Mucosa of descending colon (tissue), 3 donors: ENCODE measurements around the gene CPLX4. TPM values are rescaled to one million over a fixed set of nuclear protein-coding genes. Genes with fewer than 3 reads are reported as not detected.

ENCODE experiments used
- ATAC-seq: fragments of 200-7000 bp; cut with Tn5 transposase; one replicate; pipeline ENCODE4 v1.9.1; 2020; ENCODE audit warnings: mild to moderate bottlenecking, moderate library complexity
- DNase-seq, 3 donors: peaks; one replicate each; pipeline ENCODE4 v3.0.0-alpha.2; 2020
- H3K36me3 ChIP-seq: fragments of 200-600 bp; one replicate; pipeline ENCODE4 v1.8.0; 2021; ENCODE audit warnings: low read depth, mild to moderate bottlenecking
- H3K4me1 ChIP-seq: fragments of 200-600 bp; one replicate; pipeline ENCODE4 v1.8.0; 2021; ENCODE audit warnings: low read depth, mild to moderate bottlenecking
- H3K4me3 ChIP-seq: fragments of 200-600 bp; one replicate; pipeline ENCODE4 v1.8.0; 2021; ENCODE audit warnings: mild to moderate bottlenecking
- H3K9me3 ChIP-seq: fragments of 200-600 bp; one replicate; pipeline ENCODE4 v1.8.0; 2021; ENCODE audit warnings: mild to moderate bottlenecking
- intact Hi-C, 2 donors: fragments of 100-400 bp; cut with DNase I in 1 of 2; cut with micrococcal nuclease in 1 of 2; formaldehyde crosslinking; loops; one replicate each; pipeline versions ENCODE4 v1.11.0 to v1.11.1; 2022; cut with DNase I, micrococcal nuclease
- total RNA-seq, 3 donors: library from RNA; stranded (reverse); fragmentation: NEBNext Ultra II Directional in 2 of 3; extraction: Animal tissue kit (Norgen Biotek cat#: 25700) in 2 of 3; gene quantifications; one replicate each; pipeline versions ENCODE4 v1.2.1 to v1.2.4, GENCODE V29; 2021 to 2023
- TF ChIP-seq, protein P1 (sequence below): fragments of 200-600 bp; IDR thresholded peaks from one replicate; pipeline ENCODE4 v1.8.0; 2022; ENCODE audit warnings: antibody characterized with exemption, mild to moderate bottlenecking
- donor health status: DM: no; HTN: no; CAD: no; lungs with moderate emphysema.
- donor health status: DM: no; HTN: no; CAD: no.
- donor health status: DM: no; HTN: yes; CAD: no.

The CPLX4 gene
- total RNA-seq, 3 donors from 2014 or later, result not detected

DNA sequence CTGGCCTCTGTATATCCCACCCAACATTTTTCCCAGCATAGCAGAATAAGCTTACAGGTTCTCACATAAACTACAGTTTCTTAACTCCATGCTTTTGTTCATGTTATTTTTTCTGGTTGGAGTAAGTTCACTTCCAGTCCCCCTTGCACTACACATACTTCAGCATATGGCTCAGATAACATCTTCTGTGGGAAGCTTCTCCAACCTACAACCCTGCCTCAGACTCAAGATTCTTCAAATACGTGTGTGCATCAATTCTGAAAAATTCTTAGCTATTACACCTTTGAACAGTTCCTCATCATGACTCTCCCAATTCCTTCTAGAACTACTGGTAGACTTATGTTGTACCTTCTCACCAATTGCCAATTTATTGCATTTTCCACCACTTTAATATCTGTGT lies 7.5 kb upstream of the CPLX4 start:
- Histone ChIP-seq H3K9me3 (no peaks in the 10 kb centered on the region), H3K36me3 (no peaks in the 10 kb centered on the region), H3K4me3 (no peak overlapping the region), H3K4me1 (no peaks in the 10 kb centered on the region)
- no peak for ATAC-seq
- no peak for DNase-seq
- intact Hi-C loops, result no loop called here
- TF ChIP-seq, protein P1, sequence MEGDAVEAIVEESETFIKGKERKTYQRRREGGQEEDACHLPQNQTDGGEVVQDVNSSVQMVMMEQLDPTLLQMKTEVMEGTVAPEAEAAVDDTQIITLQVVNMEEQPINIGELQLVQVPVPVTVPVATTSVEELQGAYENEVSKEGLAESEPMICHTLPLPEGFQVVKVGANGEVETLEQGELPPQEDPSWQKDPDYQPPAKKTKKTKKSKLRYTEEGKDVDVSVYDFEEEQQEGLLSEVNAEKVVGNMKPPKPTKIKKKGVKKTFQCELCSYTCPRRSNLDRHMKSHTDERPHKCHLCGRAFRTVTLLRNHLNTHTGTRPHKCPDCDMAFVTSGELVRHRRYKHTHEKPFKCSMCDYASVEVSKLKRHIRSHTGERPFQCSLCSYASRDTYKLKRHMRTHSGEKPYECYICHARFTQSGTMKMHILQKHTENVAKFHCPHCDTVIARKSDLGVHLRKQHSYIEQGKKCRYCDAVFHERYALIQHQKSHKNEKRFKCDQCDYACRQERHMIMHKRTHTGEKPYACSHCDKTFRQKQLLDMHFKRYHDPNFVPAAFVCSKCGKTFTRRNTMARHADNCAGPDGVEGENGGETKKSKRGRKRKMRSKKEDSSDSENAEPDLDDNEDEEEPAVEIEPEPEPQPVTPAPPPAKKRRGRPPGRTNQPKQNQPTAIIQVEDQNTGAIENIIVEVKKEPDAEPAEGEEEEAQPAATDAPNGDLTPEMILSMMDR, result no peak

- DNase-seq, result no peak
- H3K36me3 ChIP-seq, result no peaks in the 10 kb centered on the region
- no peaks in the 10 kb centered on the region for H3K9me3 ChIP-seq
- no peak overlapping the region for H3K4me3 ChIP-seq
- no peak for ATAC-seq
- no peaks in the 10 kb centered on the region for H3K4me1 ChIP-seq
- TF ChIP-seq, protein P1, result no peak
- intact Hi-C loops, result no loop called here
Measured at GRCh38 chr18:59324623-59324971, 6.1 kb upstream of the CPLX4 start.

DNA sequence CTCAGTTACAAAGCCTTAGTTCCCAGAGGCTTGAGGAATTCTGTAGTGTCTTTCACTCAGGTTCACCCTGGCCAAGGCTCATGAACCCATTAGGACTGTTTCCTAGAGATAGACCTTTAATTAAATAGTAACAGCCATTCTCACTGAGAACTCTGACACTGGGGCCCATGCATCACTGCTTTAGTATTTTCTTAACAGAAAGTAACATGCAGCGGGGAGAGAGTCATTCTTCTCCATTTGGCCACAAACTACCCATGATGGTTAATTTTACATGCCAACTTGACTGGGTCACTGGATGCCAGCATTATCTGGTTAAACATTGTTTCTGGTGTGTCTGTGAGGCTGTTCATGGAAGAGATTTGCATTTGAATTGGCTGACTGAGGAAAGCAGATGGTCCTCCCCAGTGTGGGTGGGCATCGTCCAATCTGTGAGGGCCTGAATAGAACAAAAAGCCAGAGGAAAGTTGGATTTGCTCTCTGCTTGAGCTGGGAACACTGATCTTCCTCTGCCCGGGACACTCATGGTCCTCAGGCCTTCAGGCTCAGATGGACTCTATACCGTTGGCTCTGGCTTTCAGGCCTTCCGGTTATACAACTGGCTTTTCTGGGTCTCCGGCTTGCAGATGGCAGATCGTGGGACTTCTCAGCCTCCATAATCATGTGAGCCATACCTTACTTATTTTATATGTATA lies 5.6 kb upstream of the CPLX4 start:
- Histone ChIP-seq H3K9me3 (no peaks in the 10 kb centered on the region), H3K4me1 (no peaks in the 10 kb centered on the region), H3K36me3 (no peaks in the 10 kb centered on the region), H3K4me3 (no peak overlapping the region)
- intact Hi-C loops, result no loop called here
- TF ChIP-seq, protein P1, result no peak
- ATAC-seq, result no peak
- no peak for DNase-seq

- Histone ChIP-seq H3K4me3 (no peak overlapping the region), H3K9me3 (no peaks in the 10 kb centered on the region), H3K4me1 (no peaks in the 10 kb centered on the region), H3K36me3 (no peaks in the 10 kb centered on the region)
- TF ChIP-seq, protein P1, result no peak
- no peak for DNase-seq
- intact Hi-C loops, result no loop called here
- ATAC-seq, result no peak
Measured at GRCh38 chr18:59311631-59312030, 6.8 kb downstream of the CPLX4 start.

- TF ChIP-seq, protein P1, result no peak
- no peaks in the 10 kb centered on the region for H3K36me3 ChIP-seq
- intact Hi-C loops, result loop anchor here in 1 of 2 donors (5.0 kb wide), 1 partner anchor 93 kb away; no protein-coding TSS in a partner anchor
- no peak overlapping the region for H3K4me3 ChIP-seq
- no peaks in the 10 kb centered on the region for H3K4me1 ChIP-seq
- no peak for DNase-seq
- H3K9me3 ChIP-seq, result no peaks in the 10 kb centered on the region
- ATAC-seq, result no peak
Measured at GRCh38 chr18:59308938-59309260, 9.6 kb downstream of the CPLX4 start.
